Esophagus squamous epithelium (tissue), 4 donors: ENCODE data around the gene ZFP62.

Source experiments
- CTCF ChIP-seq, 6 experiments: fragments of 450-650 bp in 4 of 6; fragments of 200-600 bp in 2 of 6; sonication (generic) in 2 of 6; IDR thresholded peaks; one replicate each; pipeline ENCODE4 v1.5.1; 2016 to 2019; ENCODE audit warnings: antibody characterized with exemption in 6 of 6, mild to moderate bottlenecking in 4 of 6, moderate library complexity in 4 of 6
- POLR2A ChIP-seq, 4 donors: fragments of 450-650 bp; IDR thresholded peaks; one replicate each; pipeline ENCODE4 v1.6.1; 2017; ENCODE audit warnings: antibody characterized with exemption in 4 of 4, mild to moderate bottlenecking in 4 of 4, moderate library complexity in 3 of 4

- TF ChIP-seq CTCF (IDR thresholded peaks at IDR 0.05): no peak
- TF ChIP-seq POLR2A (IDR thresholded peaks at IDR 0.05): no peak
Observed at GRCh38 chr5:180898621-180899246, 37.7 kb upstream of the ZFP62 start, which contains the start of gene BTNL8.
